Epidermal melanocyte (primary cell): ENCODE measurements around the gene ARHGAP26.

Source experiments
- DNase-seq: peaks from one replicate; pipeline ENCODE4 v3.0.0; 2011; ENCODE audit warnings: low spot score; ENCODE audit not compliant: insufficient read length

ARHGAP26 gene

DNA sequence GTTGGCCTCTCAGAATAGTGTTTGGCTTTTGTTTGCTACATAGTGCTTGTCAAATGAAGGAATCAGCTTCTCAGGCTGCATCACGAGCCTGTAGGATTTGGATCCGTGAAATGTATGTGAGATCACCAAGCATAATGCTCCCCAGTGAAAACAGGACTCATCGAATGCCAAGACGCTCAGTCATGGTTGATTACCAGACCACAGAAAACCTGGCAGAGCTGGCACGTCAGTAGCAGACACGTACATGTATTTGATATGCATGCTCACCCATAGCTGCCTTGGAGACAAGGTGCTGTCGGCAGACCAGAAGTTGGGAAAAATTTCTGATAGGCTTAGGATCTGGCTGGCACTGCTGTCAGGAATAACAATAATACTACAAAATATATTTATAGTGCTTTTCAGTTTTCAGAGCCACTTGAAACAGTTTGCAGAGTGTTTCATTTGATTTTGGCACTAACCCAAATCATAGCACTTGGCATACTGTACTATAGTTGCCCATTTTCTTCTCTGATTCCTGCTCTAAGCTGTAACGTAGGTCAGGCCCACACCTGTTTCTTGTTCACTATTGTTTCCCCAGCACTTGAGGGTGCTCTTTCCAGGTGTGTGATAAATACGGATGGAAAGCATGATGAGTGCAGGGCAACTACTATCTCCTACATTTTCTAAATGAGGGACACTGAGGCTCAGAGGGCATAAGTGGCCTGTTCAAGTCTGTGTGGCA is 407.2 kb downstream of the ARHGAP26 start:
- no peak for DNase-seq

- DNase-seq, result no peak
These were observed 409.1 kb downstream of the ARHGAP26 start for GRCh38 chr5:143179126-143179740.

DNA sequence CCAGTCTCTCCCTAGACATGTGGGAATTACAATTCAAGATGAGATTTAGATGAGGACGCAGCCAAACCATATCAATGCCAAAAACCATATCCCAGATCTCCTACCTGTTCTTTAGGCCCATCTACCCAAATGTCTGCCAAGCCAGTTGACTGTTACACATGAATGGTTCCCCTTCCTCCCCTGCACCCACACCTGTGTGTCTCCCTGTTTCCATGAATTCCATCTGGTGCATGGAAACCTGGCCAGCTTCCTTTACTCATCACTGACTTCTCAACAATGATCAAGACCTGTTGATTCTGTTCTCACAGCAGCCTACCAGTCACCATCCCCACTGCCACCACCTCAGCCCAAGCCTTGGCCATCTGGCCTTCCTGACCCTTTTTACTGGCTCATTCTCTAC is 410.6 kb downstream of the ARHGAP26 start:
- no peak for DNase-seq

GRCh38 chr5:143181173-143181572 is 411.0 kb downstream of the ARHGAP26 start:
- DNase-seq, result no peak

DNA sequence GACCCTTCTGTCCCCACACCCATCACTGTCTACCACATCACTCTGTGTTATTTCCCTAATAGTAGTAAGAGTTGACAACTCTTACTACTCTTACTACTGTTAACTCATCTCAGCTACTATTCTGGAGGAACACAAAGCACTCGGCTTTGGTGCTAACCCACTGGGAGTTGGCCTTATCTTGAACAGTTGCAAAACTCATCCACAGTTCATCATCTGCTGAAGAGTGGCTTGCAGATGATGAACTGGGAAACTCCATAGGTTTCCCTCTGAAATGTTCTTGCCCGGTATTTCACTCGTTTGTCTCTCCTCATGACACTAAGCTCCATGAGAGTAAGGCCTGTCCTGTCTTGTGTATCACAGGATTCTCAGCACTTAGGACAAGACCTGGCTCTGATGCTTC is 411.9 kb downstream of the ARHGAP26 start:
- DNase-seq, result no peak

DNA sequence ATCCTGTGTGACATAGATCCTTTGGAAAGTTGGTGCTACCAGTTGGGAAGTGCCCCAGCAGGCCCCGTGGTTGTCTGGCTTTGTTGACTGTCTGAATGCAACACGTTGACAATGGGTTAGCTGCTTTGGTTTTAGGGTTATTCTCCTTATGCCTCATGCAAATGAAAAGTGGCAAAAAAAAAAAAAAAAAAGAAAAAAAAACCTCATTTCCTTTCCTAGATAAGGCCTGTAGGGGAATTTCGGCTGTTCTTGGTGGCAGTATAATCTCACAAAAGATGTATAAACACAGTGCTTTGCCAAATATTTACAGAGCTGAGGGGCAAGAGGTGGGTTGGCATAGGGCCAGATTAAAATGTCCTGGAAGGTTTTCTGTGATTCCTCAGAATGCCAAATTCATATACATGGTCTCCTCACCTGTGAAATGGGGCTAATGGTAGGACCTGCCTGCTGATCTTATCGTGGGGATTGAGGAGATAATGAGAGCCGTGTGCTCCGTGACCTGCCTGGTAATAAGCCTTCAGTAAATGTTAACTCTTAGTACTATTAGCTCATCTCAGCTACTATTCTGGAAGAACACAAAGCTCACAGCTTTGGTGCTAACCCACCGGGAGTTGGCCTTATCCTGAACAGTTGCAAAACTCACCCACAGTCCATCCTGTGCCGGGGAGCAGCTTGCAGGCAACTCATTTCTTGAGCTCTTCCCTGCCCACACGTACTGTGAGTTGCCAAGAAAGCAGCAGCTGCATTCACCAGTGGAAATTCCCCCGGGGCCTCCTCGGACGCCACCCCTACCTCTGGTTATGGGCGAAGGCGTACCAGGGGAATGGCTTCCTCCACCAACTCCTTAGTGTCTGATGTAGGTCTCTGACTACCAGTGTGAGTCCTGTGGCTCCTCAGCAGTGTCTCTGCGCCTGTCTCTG is 413.0 kb downstream of the ARHGAP26 start:
- no peak for DNase-seq

DNA sequence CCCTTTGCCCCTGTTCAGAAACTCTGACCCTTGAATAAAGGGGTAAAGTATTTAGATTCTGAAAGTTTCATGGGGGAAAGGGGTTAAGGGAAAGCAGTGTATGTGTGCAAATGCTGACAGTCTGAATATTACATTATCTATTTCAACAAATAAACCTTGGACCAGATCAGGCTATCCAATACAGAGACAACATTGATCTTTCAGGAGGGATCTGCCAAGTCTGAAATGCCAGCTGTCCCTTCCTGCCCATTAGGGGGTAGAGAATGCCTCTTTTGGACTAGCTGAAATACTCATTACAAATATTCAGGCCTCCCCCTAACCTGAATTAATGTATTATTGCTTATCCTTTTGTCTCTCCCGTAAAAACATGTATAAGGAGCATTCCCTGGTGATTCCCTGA is 413.8 kb downstream of the ARHGAP26 start:
- DNase-seq, result no peak

GRCh38 chr5:143186623-143187022 is 416.4 kb downstream of the ARHGAP26 start:
- no peak for DNase-seq

GRCh38 chr5:143187495-143187894 is 417.3 kb downstream of the ARHGAP26 start:
- no peak for DNase-seq

GRCh38 chr5:143188083-143188482 is 417.9 kb downstream of the ARHGAP26 start:
- no peak for DNase-seq

DNA sequence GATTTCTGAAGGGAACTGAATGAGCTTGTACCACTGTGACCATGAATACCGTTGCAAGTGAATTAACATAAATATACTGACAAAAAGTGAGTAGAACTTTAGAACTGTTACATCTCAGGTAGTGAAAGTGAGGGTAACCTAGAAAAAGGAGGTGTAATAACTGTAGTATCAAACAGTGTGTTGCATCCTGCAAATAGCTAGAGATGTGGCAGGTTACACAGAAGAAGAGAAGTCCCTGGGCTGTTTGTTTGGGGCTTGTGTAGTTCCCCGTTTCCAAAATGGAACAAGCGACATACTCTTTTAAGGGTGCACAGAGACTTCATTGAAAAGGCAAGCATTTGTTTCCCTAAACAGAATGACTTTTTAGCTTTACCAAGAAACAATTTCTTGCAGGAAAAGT is 418.5 kb downstream of the ARHGAP26 start:
- no peak for DNase-seq

DNA sequence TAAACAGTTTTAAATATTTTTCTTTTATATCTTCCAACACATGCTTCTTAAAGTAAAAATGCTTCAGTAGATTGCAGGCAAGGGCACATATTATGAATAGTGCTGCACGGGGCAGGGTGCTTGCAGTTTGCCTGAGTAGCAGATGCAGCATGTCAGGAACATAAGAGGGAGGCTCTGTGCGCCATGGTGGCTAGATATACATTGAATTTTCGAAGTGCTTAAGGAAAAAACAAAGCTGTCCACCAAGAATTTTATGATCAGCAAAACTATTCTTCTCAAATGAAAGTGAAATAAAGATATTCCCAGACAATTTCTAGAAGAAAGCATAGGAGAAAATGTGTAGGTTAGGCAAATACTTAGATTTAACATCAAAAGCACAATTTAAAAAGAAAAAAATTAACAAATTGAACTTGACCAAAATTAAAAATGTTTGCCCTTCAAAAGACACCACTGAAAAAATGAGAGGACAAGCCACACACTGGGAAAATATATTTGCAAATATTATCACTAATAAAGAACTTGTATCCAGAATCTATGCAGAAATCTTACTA is 420.2 kb downstream of the ARHGAP26 start:
- DNase-seq, result no peak

GRCh38 chr5:143191720-143192119 is 421.5 kb downstream of the ARHGAP26 start:
- DNase-seq, result no peak

- no peak for DNase-seq
These were observed 422.2 kb downstream of the ARHGAP26 start for GRCh38 chr5:143192191-143192900.

DNA sequence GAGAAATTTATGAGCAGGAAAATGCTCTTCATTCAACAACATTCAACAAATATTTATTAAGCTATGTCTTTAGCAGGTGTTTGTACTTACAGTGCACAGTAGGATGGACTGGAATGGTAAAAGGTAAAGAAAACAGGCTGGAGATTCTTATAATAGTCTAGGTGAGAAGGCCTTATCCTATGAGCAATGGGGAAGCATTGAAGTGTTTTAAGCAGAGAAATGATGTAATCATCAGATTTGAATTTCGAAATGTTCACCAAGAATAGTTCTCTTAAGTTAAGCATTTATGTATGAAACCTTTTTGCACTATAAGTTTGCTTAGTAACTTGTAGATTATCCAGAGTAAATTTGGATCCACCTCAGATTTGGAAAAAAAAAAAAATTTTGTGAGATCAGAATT is 424.0 kb downstream of the ARHGAP26 start:
- no peak for DNase-seq

GRCh38 chr5:143194713-143195112 is 424.5 kb downstream of the ARHGAP26 start:
- no peak for DNase-seq

DNA sequence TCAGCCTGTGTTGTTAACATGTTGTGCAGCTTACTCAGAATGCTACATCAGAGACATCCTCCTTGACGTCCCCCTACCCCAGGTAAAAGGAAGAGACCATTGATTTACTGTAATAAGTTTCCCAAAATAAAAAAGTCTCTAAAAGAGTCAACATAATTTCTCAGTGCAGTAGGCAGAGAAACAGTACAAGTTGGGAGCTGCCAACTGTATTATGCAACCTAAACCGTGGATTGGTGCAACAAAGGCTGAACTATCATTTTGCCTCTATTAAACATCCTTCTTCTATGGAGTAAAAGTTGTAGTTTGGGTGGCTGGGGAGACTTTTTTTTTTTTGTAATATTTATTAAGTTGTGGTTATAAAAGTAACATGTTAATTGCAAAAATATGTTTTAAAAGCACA is 425.3 kb downstream of the ARHGAP26 start:
- DNase-seq, result no peak

- DNase-seq, result no peak
These were observed 426.6 kb downstream of the ARHGAP26 start for GRCh38 chr5:143196601-143197259.

- no peak for DNase-seq
These were observed 427.1 kb downstream of the ARHGAP26 start for GRCh38 chr5:143197260-143197656.

GRCh38 chr5:143198332-143198731 is 428.2 kb downstream of the ARHGAP26 start:
- no peak for DNase-seq

GRCh38 chr5:143199161-143199560 is 429.0 kb downstream of the ARHGAP26 start:
- DNase-seq, result no peak
